ENCODE data around the gene PMEPA1.

The PMEPA1 gene

GRCh38 chr20:57717797-57718196, 8.0 kb upstream of the PMEPA1 start:
- DNase-seq: no peak
- peaks cover 25% of the 10 kb centered on the region for H3K4me1 Mint-ChIP-seq
- H3K36me3 Mint-ChIP-seq (ENCODE audit: low read depth): no peaks in the 10 kb centered on the region
- H3K4me3 Mint-ChIP-seq: no peak overlapping the region
- TF ChIP-seq, protein P1, sequence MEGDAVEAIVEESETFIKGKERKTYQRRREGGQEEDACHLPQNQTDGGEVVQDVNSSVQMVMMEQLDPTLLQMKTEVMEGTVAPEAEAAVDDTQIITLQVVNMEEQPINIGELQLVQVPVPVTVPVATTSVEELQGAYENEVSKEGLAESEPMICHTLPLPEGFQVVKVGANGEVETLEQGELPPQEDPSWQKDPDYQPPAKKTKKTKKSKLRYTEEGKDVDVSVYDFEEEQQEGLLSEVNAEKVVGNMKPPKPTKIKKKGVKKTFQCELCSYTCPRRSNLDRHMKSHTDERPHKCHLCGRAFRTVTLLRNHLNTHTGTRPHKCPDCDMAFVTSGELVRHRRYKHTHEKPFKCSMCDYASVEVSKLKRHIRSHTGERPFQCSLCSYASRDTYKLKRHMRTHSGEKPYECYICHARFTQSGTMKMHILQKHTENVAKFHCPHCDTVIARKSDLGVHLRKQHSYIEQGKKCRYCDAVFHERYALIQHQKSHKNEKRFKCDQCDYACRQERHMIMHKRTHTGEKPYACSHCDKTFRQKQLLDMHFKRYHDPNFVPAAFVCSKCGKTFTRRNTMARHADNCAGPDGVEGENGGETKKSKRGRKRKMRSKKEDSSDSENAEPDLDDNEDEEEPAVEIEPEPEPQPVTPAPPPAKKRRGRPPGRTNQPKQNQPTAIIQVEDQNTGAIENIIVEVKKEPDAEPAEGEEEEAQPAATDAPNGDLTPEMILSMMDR (IDR thresholded peaks at IDR 0.05): no peak
- no peak overlapping the region for H3K27ac Mint-ChIP-seq
- peaks cover 7% of the 10 kb centered on the region for H3K27me3 Mint-ChIP-seq (ENCODE audit: low read depth, poor library complexity)
- no peaks in the 10 kb centered on the region for H3K9me3 Mint-ChIP-seq

- H3K27ac Mint-ChIP-seq: no peak overlapping the region
- peaks cover 34% of the 10 kb centered on the region for H3K4me1 Mint-ChIP-seq
- no peaks in the 10 kb centered on the region for H3K36me3 Mint-ChIP-seq (ENCODE audit: low read depth)
- H3K27me3 Mint-ChIP-seq (ENCODE audit: low read depth, poor library complexity): peaks cover 8% of the 10 kb centered on the region
- TF ChIP-seq, protein P1 (IDR thresholded peaks at IDR 0.05): no peak
- H3K9me3 Mint-ChIP-seq: no peaks in the 10 kb centered on the region
- DNase-seq: no peak
- H3K4me3 Mint-ChIP-seq: no peak overlapping the region
Measured at GRCh38 chr20:57716901-57717300, 7.1 kb upstream of the PMEPA1 start.

DNA sequence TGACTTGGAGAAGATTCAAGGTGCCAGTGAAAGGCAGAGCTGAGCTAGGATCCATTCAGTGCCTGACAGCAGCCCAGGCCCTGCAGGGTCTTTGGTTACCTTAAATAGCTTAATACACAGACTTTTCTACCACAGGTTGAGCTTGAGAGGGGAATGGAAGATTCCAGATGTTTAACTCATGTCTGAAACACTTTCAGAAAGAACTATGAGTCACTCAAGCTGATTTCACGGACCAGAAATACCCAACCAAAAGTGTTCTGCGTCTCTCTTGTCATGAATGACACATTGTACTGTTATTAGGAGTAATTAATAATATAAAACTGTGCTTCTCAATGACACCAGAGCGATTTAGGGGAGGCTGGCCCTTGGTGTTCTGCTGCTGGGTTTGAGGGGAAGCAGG, 6.4 kb upstream of the PMEPA1 start:
- no peaks in the 10 kb centered on the region for H3K36me3 Mint-ChIP-seq (ENCODE audit: low read depth)
- H3K9me3 Mint-ChIP-seq: no peaks in the 10 kb centered on the region
- H3K4me3 Mint-ChIP-seq: no peak overlapping the region
- DNase-seq: no peak
- H3K27me3 Mint-ChIP-seq (ENCODE audit: low read depth, poor library complexity): peaks cover 9% of the 10 kb centered on the region
- H3K27ac Mint-ChIP-seq: no peak overlapping the region
- TF ChIP-seq, protein P1 (IDR thresholded peaks at IDR 0.05): no peak
- peaks cover 38% of the 10 kb centered on the region for H3K4me1 Mint-ChIP-seq

GRCh38 chr20:57715268-57715904, 5.6 kb upstream of the PMEPA1 start:
- Mint-ChIP-seq H3K27ac (no peak overlapping the region), H3K4me3 (no peak overlapping the region), H3K36me3 (ENCODE audit: low read depth) (no peaks in the 10 kb centered on the region), H3K4me1 (peaks cover 46% of the 10 kb centered on the region), H3K27me3 (ENCODE audit: low read depth, poor library complexity) (peaks cover 12% of the 10 kb centered on the region), H3K9me3 (no peaks in the 10 kb centered on the region)
- no peak for DNase-seq
- TF ChIP-seq, protein P1 (IDR thresholded peaks at IDR 0.05): no peak

DNA sequence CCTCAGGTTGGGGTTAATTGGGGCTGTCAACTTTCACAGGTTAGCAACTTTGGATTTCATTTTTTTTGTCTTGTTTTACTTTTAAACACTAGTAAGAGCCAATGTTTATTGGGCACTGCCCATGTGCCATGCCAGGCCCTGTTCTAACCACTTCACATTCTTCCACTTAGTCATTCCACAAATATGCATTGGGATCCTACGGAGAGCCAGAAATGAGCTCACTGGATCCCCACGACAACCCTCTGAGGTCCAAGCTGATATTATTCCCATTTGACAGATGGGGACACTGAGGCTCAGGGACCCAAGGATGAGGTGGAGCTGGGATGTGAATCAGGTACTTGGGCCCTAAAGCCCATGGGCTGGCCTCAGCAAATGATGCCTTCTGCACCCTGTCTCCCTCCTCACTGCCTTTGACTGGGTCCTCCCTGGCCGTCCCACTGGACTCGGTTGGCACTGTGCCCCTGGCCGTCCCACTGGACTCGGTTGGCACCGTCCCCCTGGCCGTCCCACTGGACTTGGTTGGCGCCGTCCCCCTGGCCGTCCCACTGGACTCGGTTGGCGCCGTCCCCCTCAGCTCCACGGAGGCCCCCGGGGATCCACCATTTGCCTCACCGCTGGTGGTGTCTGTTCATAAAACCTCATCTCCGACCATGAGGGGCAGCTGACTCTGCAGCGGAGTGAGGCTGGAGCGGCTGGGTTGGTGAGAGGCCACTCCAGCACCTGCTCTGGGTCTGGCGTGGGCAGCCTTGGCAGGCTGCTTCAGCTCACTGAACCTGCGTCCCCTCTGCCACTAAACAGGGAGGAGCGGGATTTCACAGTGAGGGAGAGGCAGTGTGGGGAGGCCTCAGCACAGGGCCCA, 4.8 kb upstream of the PMEPA1 start:
- Mint-ChIP-seq H3K27me3 (ENCODE audit: low read depth, poor library complexity) (peaks cover 12% of the 10 kb centered on the region), H3K4me1 (peaks cover 48% of the 10 kb centered on the region), H3K36me3 (ENCODE audit: low read depth) (no peaks in the 10 kb centered on the region), H3K9me3 (no peaks in the 10 kb centered on the region), H3K4me3 (no peak overlapping the region), H3K27ac (no peak overlapping the region)
- TF ChIP-seq, protein P1 (IDR thresholded peaks at IDR 0.05): no peak
- DNase-seq: no peak
